PC-9 (cell line): ENCODE measurements around the gene SERPINB8. TPM values are rescaled to one million over a fixed set of nuclear protein-coding genes. Genes with fewer than 3 reads are reported as not detected.
A peak's percentile ranks its signal among the peaks of the same experiment; 100 is the strongest.

Experiments used
- BruUV-seq: library from RNA; stranded (reverse); fragments of 400-500 nt; replicated peaks from 2 replicates; lab custom pipeline; 2021; lab: Mats Ljungman, UMichigan
- CTCF ChIA-PET: fragments of 300-600 bp; sonication (Branson Sonifier 250); formaldehyde crosslinking; loops from one replicate; lab custom pipeline; 2022; ENCODE audit warnings: antibody characterized with exemption; lab: Charles Lee
- POLR2A ChIA-PET: fragments of 300-600 bp; sonication (Branson Sonifier 250); formaldehyde crosslinking; loops from one replicate; lab custom pipeline; 2022; ENCODE audit warnings: antibody characterized with exemption; ENCODE audit not compliant: unreplicated experiment; lab: Charles Lee
- DNase-seq, 2 experiments: peaks; one replicate each; pipeline versions ENCODE4 v3.0.0 to v3.0.0-alpha.2; 2015 to 2022; ENCODE audit warnings: mixed read lengths in 1 of 2
- H2AFZ ChIP-seq: fragments of 200-600 bp; sonication (generic); 2 replicates; pipeline ENCODE4 v1.8.1; 2017; ENCODE audit warnings: antibody characterized with exemption
- H3F3A ChIP-seq: fragments of 200-600 bp; sonication (generic); 2 replicates; pipeline ENCODE4 v1.8.1; 2017; ENCODE audit warnings: antibody characterized with exemption, mild to moderate bottlenecking, low read depth; ENCODE audit not compliant: insufficient read depth
- H3K27ac ChIP-seq: fragments of 200-600 bp; sonication (generic); 2 replicates; pipeline ENCODE4 v1.6.1; 2016; ENCODE audit warnings: mixed run types
- H3K27me3 ChIP-seq: fragments of 200-600 bp; sonication (generic); 2 replicates; pipeline ENCODE4 v1.6.1; 2016; ENCODE audit warnings: low read depth, mixed run types; ENCODE audit not compliant: insufficient read depth
- H3K36me3 ChIP-seq: fragments of 200-600 bp; sonication (generic); 2 replicates; pipeline ENCODE4 v1.6.1; 2016; ENCODE audit warnings: low read depth, mixed run types
- H3K4me1 ChIP-seq: fragments of 200-600 bp; sonication (generic); replicated peaks from 2 replicates; pipeline ENCODE4 v1.6.1; 2016; ENCODE audit warnings: mixed run types; ENCODE audit not compliant: insufficient read depth
- H3K4me2 ChIP-seq: fragments of 200-600 bp; sonication (generic); 2 replicates; pipeline ENCODE4 v1.6.1; 2017; ENCODE audit warnings: mixed run types
- H3K4me3 ChIP-seq: fragments of 200-600 bp; sonication (generic); 2 replicates; pipeline ENCODE4 v1.6.1; 2016; ENCODE audit warnings: mixed run types
- H3K79me2 ChIP-seq: fragments of 200-600 bp; sonication (generic); 2 replicates; pipeline ENCODE4 v1.6.1; 2017; ENCODE audit warnings: low read depth, mixed run types
- H3K9me2 ChIP-seq: fragments of 200-600 bp; sonication (generic); 2 replicates; pipeline ENCODE4 v1.8.1; 2017; ENCODE audit warnings: mild to moderate bottlenecking; ENCODE audit not compliant: insufficient read depth
- H3K9me3 ChIP-seq: fragments of 200-600 bp; sonication (generic); 2 replicates; pipeline ENCODE4 v1.8.1; 2016; ENCODE audit warnings: low read depth; ENCODE audit not compliant: insufficient read depth
- H4K20me1 ChIP-seq: fragments of 200-600 bp; sonication (generic); 2 replicates; pipeline ENCODE4 v1.8.1; 2017; ENCODE audit not compliant: insufficient read depth
- EZH2 ChIP-seq: fragments of 200-600 bp; sonication (generic); IDR thresholded peaks from 2 replicates; pipeline ENCODE4 v1.8.0; 2017; ENCODE audit warnings: antibody characterized with exemption, low read depth
- intact Hi-C: fragments of 100-400 bp; cut with micrococcal nuclease; formaldehyde crosslinking; loops from one replicate; pipeline ENCODE4 v1.10.0; 2022; ENCODE audit not compliant: unreplicated experiment
- total RNA-seq: library from RNA; stranded (reverse); gene quantifications from 2 replicates; pipeline ENCODE4 v1.2.3, GENCODE V29; 2021
- TF ChIP-seq, protein P1 (sequence below): fragments of 200-600 bp; sonication (generic); conservative IDR thresholded peaks from 2 replicates; pipeline ENCODE4 v1.6.1; 2017; ENCODE audit warnings: mixed run types, antibody characterized with exemption, mild to moderate bottlenecking, moderate library complexity

SERPINB8 gene
- total RNA-seq, 1 experiment from 2014 or later = 7.2 TPM

DNA sequence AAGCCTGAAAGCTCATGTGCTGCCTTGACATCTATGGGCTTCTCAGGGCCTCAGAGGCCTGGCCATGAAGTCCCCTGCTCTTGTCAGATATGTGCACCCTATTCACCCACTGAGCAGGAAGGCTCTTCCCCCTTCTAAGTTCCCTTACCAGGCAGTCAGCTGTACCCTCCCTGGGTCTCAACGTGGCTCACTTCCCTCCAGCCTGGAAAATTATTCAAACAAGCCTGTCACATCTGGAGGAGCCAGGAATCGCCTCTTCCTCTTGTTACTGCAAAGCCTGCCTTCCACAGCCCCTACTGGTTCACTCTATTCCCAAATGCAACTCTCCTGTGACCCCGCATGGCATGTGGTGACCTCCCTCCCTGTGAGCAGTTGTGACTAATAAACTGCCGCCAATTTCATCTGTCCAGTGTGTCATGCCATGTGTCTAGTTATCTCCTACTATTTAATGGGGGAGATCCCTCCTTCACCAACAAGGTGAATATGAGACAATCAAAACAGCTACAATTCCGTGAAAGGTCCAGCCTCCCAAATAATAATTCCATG, 8.4 kb upstream of the SERPINB8 start:
- Histone ChIP-seq H3K4me2 (no peak overlapping the region), H3K36me3 (no peaks in the 10 kb centered on the region), H2AFZ (no peak overlapping the region), H4K20me1 (no peaks in the 10 kb centered on the region), H3K4me1 (no peaks in the 10 kb centered on the region), H3K27ac (no peak overlapping the region), H3K9me3 (no peaks in the 10 kb centered on the region), H3K4me3 (no peak overlapping the region), H3K79me2 (no peaks in the 10 kb centered on the region), H3K27me3 (no peaks in the 10 kb centered on the region), H3F3A (no peaks in the 10 kb centered on the region), H3K9me2 (no peaks in the 10 kb centered on the region)
- BruUV-seq = no TSS peak
- TF ChIP-seq, protein P1, sequence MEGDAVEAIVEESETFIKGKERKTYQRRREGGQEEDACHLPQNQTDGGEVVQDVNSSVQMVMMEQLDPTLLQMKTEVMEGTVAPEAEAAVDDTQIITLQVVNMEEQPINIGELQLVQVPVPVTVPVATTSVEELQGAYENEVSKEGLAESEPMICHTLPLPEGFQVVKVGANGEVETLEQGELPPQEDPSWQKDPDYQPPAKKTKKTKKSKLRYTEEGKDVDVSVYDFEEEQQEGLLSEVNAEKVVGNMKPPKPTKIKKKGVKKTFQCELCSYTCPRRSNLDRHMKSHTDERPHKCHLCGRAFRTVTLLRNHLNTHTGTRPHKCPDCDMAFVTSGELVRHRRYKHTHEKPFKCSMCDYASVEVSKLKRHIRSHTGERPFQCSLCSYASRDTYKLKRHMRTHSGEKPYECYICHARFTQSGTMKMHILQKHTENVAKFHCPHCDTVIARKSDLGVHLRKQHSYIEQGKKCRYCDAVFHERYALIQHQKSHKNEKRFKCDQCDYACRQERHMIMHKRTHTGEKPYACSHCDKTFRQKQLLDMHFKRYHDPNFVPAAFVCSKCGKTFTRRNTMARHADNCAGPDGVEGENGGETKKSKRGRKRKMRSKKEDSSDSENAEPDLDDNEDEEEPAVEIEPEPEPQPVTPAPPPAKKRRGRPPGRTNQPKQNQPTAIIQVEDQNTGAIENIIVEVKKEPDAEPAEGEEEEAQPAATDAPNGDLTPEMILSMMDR = no peak
- TF ChIP-seq EZH2 = no peak
- DNase-seq = no peak
- ChIA-PET POLR2A (interaction anchor here (0.5 kb wide), 1 partner anchor 599 kb away, joined by 8 read pairs; no protein-coding TSS in a partner anchor), CTCF (no interaction called here)
- intact Hi-C loops = no loop called here

DNA sequence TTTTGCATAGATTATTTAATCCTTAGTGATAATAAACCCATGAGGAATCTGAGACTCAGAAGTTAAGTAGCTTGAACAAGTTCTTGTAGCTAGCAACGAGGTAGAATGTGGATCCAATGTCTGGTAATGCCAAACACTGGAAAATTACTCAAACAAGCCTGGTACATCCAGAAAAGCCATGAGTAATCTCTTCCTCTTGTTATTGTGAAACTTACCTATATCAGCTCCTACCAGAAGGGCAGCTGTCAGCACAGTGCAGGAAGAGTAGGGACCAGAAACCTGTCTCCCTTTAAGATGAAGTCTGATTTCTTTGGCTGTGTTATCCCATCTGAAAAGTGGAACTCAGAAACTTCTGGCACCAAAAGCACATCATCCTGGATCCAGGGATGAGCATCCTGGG, 7.7 kb upstream of the SERPINB8 start:
- intact Hi-C loops = no loop called here
- peak in 1 of 2 experiments; percentile 39 for DNase-seq
- no peaks in the 10 kb centered on the region for H3K9me2 ChIP-seq
- no peaks in the 10 kb centered on the region for H3K9me3 ChIP-seq
- no peaks in the 10 kb centered on the region for H3K4me1 ChIP-seq
- TF ChIP-seq EZH2 = no peak
- TF ChIP-seq, protein P1 = no peak
- H3K4me3 ChIP-seq = no peak overlapping the region
- H3K4me2 ChIP-seq = no peak overlapping the region
- POLR2A ChIA-PET = no interaction called here
- H3K27me3 ChIP-seq = no peaks in the 10 kb centered on the region
- H4K20me1 ChIP-seq = no peaks in the 10 kb centered on the region
- BruUV-seq = no TSS peak
- no peaks in the 10 kb centered on the region for H3F3A ChIP-seq
- CTCF ChIA-PET = no interaction called here
- no peaks in the 10 kb centered on the region for H3K79me2 ChIP-seq
- H2AFZ ChIP-seq = no peak overlapping the region
- H3K36me3 ChIP-seq = no peaks in the 10 kb centered on the region
- no peak overlapping the region for H3K27ac ChIP-seq

DNA sequence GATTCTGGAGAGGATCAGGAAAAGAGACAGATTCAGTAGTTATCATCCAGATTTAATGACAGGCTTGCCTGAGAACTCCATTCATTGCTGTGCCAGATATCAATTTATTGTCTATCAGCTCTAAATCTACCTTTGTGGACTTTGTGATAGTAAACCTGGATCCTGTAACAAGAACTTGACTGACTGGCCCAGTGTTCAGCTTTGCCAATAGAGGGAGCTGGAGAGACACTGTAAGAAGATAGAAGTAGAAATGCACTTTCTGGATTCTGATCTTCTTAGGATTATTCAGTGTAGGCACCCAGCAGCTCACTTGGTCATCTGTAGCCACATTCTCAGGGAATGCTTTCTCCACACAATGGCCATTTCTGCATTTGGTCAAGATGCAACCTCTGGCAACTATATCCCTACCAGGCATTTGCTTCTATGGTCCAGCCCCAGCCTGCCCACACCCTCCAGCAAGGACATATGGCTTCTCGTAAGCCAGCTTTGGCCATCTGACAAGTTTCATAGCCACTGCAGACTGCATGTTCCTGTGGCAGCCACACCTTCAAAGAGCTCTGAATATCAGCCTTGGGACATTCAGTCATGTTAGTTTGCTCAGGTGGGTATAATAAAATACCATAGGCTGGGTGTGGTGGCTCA, 6.1 kb upstream of the SERPINB8 start:
- Histone ChIP-seq H3K27me3 (no peaks in the 10 kb centered on the region), H3K4me2 (no peak overlapping the region), H2AFZ (no peak overlapping the region), H3K9me3 (no peaks in the 10 kb centered on the region), H3K36me3 (no peaks in the 10 kb centered on the region), H3K4me3 (no peak overlapping the region), H4K20me1 (no peaks in the 10 kb centered on the region), H3K27ac (no peak overlapping the region), H3K9me2 (no peaks in the 10 kb centered on the region), H3K79me2 (no peaks in the 10 kb centered on the region), H3K4me1 (peaks cover 3% of the 10 kb centered on the region), H3F3A (peaks cover 4% of the 10 kb centered on the region; the same call in 1 of the 2 replicates)
- no TSS peak for BruUV-seq
- DNase-seq = peak in 1 of 2 experiments; percentile 46
- TF ChIP-seq, protein P1 = peak; percentile 72
- TF ChIP-seq EZH2 = no peak
- POLR2A ChIA-PET = no interaction called here
- intact Hi-C loops = no loop called here
- CTCF ChIA-PET = interaction anchor here (0.5 to 0.9 kb wide), 3 partner anchors 31 to 525 kb away, joined by 3 to 4 read pairs (median 3); no protein-coding TSS in a partner anchor
